PFSK-1 (cell line): ENCODE data around the gene WRAP73.

ENCODE experiments used
- FOXP2 ChIP-seq: optimal IDR thresholded peaks from 2 replicates; pipeline ENCODE3; 2011; ENCODE audit warnings: borderline replicate concordance, control low read depth, inconsistent platforms; ENCODE audit not compliant: insufficient read depth; ENCODE audit errors: extremely low read length, extremely low read depth
- POLR2AphosphoS5 ChIP-seq: IDR thresholded peaks from 2 replicates; pipeline ENCODE4 v1.6.1; 2012; ENCODE audit warnings: low read depth, mild to moderate bottlenecking, control low read depth, low read length, moderate library complexity
- SIN3A ChIP-seq: IDR thresholded peaks from 2 replicates; pipeline ENCODE4 v1.6.1; 2012; ENCODE audit warnings: mild to moderate bottlenecking, low read length, moderate library complexity, borderline replicate concordance; ENCODE audit not compliant: insufficient read depth
- TAF1 ChIP-seq: IDR thresholded peaks from 2 replicates; pipeline ENCODE4 v1.6.1; 2012; ENCODE audit warnings: low read length, control low read depth, borderline replicate concordance; ENCODE audit not compliant: insufficient read depth
- TF ChIP-seq, protein P1 (sequence below), 2 experiments: IDR thresholded peaks; 2 replicates each; pipeline versions ENCODE4 v1.6.1 to v1.8.0; 2011 to 2012; ENCODE audit warnings: low read depth in 2 of 2, low read length in 2 of 2, control low read depth in 1 of 2, inconsistent platforms in 1 of 2, mild to moderate bottlenecking in 1 of 2, moderate library complexity in 1 of 2; ENCODE audit not compliant: insufficient read depth in 1 of 2

- TF ChIP-seq POLR2AphosphoS5: no peak
- no peak for TF ChIP-seq TAF1
- TF ChIP-seq, protein P1, sequence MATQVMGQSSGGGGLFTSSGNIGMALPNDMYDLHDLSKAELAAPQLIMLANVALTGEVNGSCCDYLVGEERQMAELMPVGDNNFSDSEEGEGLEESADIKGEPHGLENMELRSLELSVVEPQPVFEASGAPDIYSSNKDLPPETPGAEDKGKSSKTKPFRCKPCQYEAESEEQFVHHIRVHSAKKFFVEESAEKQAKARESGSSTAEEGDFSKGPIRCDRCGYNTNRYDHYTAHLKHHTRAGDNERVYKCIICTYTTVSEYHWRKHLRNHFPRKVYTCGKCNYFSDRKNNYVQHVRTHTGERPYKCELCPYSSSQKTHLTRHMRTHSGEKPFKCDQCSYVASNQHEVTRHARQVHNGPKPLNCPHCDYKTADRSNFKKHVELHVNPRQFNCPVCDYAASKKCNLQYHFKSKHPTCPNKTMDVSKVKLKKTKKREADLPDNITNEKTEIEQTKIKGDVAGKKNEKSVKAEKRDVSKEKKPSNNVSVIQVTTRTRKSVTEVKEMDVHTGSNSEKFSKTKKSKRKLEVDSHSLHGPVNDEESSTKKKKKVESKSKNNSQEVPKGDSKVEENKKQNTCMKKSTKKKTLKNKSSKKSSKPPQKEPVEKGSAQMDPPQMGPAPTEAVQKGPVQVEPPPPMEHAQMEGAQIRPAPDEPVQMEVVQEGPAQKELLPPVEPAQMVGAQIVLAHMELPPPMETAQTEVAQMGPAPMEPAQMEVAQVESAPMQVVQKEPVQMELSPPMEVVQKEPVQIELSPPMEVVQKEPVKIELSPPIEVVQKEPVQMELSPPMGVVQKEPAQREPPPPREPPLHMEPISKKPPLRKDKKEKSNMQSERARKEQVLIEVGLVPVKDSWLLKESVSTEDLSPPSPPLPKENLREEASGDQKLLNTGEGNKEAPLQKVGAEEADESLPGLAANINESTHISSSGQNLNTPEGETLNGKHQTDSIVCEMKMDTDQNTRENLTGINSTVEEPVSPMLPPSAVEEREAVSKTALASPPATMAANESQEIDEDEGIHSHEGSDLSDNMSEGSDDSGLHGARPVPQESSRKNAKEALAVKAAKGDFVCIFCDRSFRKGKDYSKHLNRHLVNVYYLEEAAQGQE (IDR thresholded peaks at IDR 0.05; ENCODE audit: insufficient read depth in 1 of 2, low read depth in 2 of 2, low read length in 2 of 2): no peak
- no peak for TF ChIP-seq SIN3A
- TF ChIP-seq FOXP2: no peak
These were observed 21.5 kb downstream of the WRAP73 start for GRCh38 chr1:3628445-3628844.
